ENCODE results near the gene MSI2.

Gene MSI2

GRCh38 chr17:57420734-57421717 lies 164.7 kb downstream of the MSI2 start:
- no peak for DNase-seq

GRCh38 chr17:57422574-57423164 lies 166.3 kb downstream of the MSI2 start:
- DNase-seq: no peak

- DNase-seq: no peak
Observed at GRCh38 chr17:57423541-57423940, 167.2 kb downstream of the MSI2 start.

- no peak for DNase-seq
Observed at GRCh38 chr17:57424273-57424672, 167.9 kb downstream of the MSI2 start.

GRCh38 chr17:57424777-57425188 lies 168.5 kb downstream of the MSI2 start:
- DNase-seq: no peak

- no peak for DNase-seq
Observed at GRCh38 chr17:57425431-57425830, 169.1 kb downstream of the MSI2 start.

GRCh38 chr17:57425903-57426880 lies 169.9 kb downstream of the MSI2 start:
- no peak for DNase-seq

- no peak for DNase-seq
Observed at GRCh38 chr17:57429966-57430365, 173.6 kb downstream of the MSI2 start.

- no peak for DNase-seq
Observed at GRCh38 chr17:57431415-57431814, 175.1 kb downstream of the MSI2 start.

GRCh38 chr17:57432507-57433277 lies 176.4 kb downstream of the MSI2 start:
- DNase-seq: no peak

GRCh38 chr17:57433452-57433851 lies 177.1 kb downstream of the MSI2 start:
- DNase-seq: no peak

- DNase-seq: no peak
Observed at GRCh38 chr17:57434361-57434760, 178.0 kb downstream of the MSI2 start.

- DNase-seq: no peak
Observed at GRCh38 chr17:57436565-57436964, 180.2 kb downstream of the MSI2 start.

GRCh38 chr17:57438066-57438731 lies 181.9 kb downstream of the MSI2 start:
- no peak for DNase-seq

- no peak for DNase-seq
Observed at GRCh38 chr17:57439651-57440050, 183.3 kb downstream of the MSI2 start.

- DNase-seq: peak; percentile 46
Observed at GRCh38 chr17:57440522-57441269, 184.4 kb downstream of the MSI2 start.

GRCh38 chr17:57441270-57441600 lies 184.9 kb downstream of the MSI2 start:
- no peak for DNase-seq

- DNase-seq: no peak
Observed at GRCh38 chr17:57442401-57442823, 186.1 kb downstream of the MSI2 start.

GRCh38 chr17:57442914-57443571 lies 186.7 kb downstream of the MSI2 start:
- peak; percentile 50 for DNase-seq

- DNase-seq: no peak
Observed at GRCh38 chr17:57443781-57444180, 187.5 kb downstream of the MSI2 start.

All from CD4-positive, alpha-beta T cell treated with Interleukin-21 for 1 hour (primary cell).